Activated CD4-positive, alpha-beta memory T cell treated with anti-CD3 and anti-CD28 coated beads, Interleukin-2, amount 10 ng/mL, durations not matched to agents 7 days and 5 days (primary cell): Measurements from ENCODE around the gene TUBA1C. TPM values are rescaled to one million over a fixed set of nuclear protein-coding genes. Genes with fewer than 3 reads are reported as not detected.
"Not testable (repeated sequence)": the region's sequence is repeated elsewhere in the genome, so short reads cannot be mapped to it uniquely, and the experiment has no call there.

Experiments
- CTCF ChIA-PET: fragments of 350-600 bp; sonication (Branson Sonifier 250); formaldehyde crosslinking; loops from one replicate; lab custom pipeline; 2021; ENCODE audit warnings: antibody characterized with exemption, inconsistent platforms; lab: Charles Lee
- POLR2A ChIA-PET: fragments of 350-600 bp; sonication (Branson Sonifier 250); formaldehyde crosslinking; loops from one replicate; lab custom pipeline; 2021; ENCODE audit warnings: antibody characterized with exemption; lab: Charles Lee
- DNase-seq: peaks from one replicate; pipeline ENCODE4 v3.0.0-alpha.2; 2020
- H3K27ac Mint-ChIP-seq: one replicate; pipeline ENCODE4 v1.8.0; 2021; ENCODE audit warnings: mild to moderate bottlenecking, mixed read lengths
- H3K27me3 Mint-ChIP-seq: one replicate; pipeline ENCODE4 v1.8.0; 2021; ENCODE audit warnings: mixed read lengths
- H3K36me3 Mint-ChIP-seq: one replicate; pipeline ENCODE4 v1.8.0; 2021; ENCODE audit warnings: low read depth, mixed read lengths
- H3K4me1 Mint-ChIP-seq: one replicate; pipeline ENCODE4 v1.8.0; 2021; ENCODE audit warnings: mixed read lengths
- H3K4me3 Mint-ChIP-seq: one replicate; pipeline ENCODE4 v1.8.0; 2021; ENCODE audit warnings: mild to moderate bottlenecking, mixed read lengths
- H3K9me3 Mint-ChIP-seq: one replicate; pipeline ENCODE4 v1.8.0; 2021; ENCODE audit warnings: mixed read lengths
- total RNA-seq, 2 experiments: library from RNA; stranded (reverse); gene quantifications; one replicate each; pipeline ENCODE4 v1.2.3, GENCODE V29; 2021

TUBA1C gene
- total RNA-seq, 2 experiments from 2014 or later, result 250 to 262 TPM

GRCh38 chr12:49297695-49298060 lies 32.8 kb downstream of the TUBA1C start:
- ChIA-PET POLR2A (interaction anchor here (0.8 to 3.6 kb wide), 5 partner anchors 23 to 69 kb away, joined by 3 to 21 read pairs (median 9); partner anchors contain the start of genes TROAP and TUBA1C), CTCF (interaction anchor here (0.7 to 14.1 kb wide), 16 partner anchors 8 to 230 kb away, joined by 3 to 161 read pairs (median 6); partner anchors contain the start of genes C1QL4, DNAJC22 and TROAP)
- H3K9me3 Mint-ChIP-seq, result no peaks in the 10 kb centered on the region
- H3K36me3 Mint-ChIP-seq, result no peaks in the 10 kb centered on the region
- peak overlapping the region; percentile 44 for H3K4me3 Mint-ChIP-seq
- peaks cover 40% of the 10 kb centered on the region for H3K4me1 Mint-ChIP-seq
- H3K27me3 Mint-ChIP-seq, result peaks cover 52% of the 10 kb centered on the region
- DNase-seq, result no peak
- no peak overlapping the region for H3K27ac Mint-ChIP-seq

GRCh38 chr12:49298160-49298559 lies 33.3 kb downstream of the TUBA1C start:
- Mint-ChIP-seq H3K27me3 (peaks cover 54% of the 10 kb centered on the region), H3K36me3 (no peaks in the 10 kb centered on the region), H3K4me1 (peaks cover 40% of the 10 kb centered on the region), H3K27ac (no peak overlapping the region), H3K4me3 (peak overlapping the region; percentile 44), H3K9me3 (no peaks in the 10 kb centered on the region)
- DNase-seq, result no peak
- POLR2A ChIA-PET, result interaction anchor here (1.1 to 1.2 kb wide), 2 partner anchors 24 to 69 kb away, joined by 3 to 4 read pairs; partner anchors contain the start of gene TROAP
- CTCF ChIA-PET, result interaction anchor here (2.9 to 4.1 kb wide), 2 partner anchors 25 to 39 kb away, joined by 15 to 36 read pairs; partner anchors contain the start of genes C1QL4 and TROAP

GRCh38 chr12:49301760-49302159 lies 36.9 kb downstream of the TUBA1C start:
- peaks cover 29% of the 10 kb centered on the region for H3K4me1 Mint-ChIP-seq
- no peaks in the 10 kb centered on the region for H3K36me3 Mint-ChIP-seq
- H3K27ac Mint-ChIP-seq, result peak overlapping the region; percentile 22
- CTCF ChIA-PET, result interaction anchor here (0.7 to 2.1 kb wide), 4 partner anchors 9 to 215 kb away, joined by 3 to 10 read pairs (median 4); partner anchors contain the start of genes C1QL4 and DNAJC22
- peaks cover 36% of the 10 kb centered on the region for H3K27me3 Mint-ChIP-seq
- H3K9me3 Mint-ChIP-seq, result no peaks in the 10 kb centered on the region
- POLR2A ChIA-PET, result interaction anchor here (2.8 kb wide), 1 partner anchor 21 kb away, joined by 10 read pairs; the partner anchor contains the start of gene TROAP
- H3K4me3 Mint-ChIP-seq, result peak overlapping the region; percentile 18
- peak; percentile 64 for DNase-seq

GRCh38 chr12:49304161-49304560 lies 39.3 kb downstream of the TUBA1C start:
- H3K9me3 Mint-ChIP-seq, result no peaks in the 10 kb centered on the region
- no peak for DNase-seq
- H3K36me3 Mint-ChIP-seq, result no peaks in the 10 kb centered on the region
- ChIA-PET POLR2A (interaction anchor here (1.0 to 2.8 kb wide), 3 partner anchors 9 to 45 kb away, joined by 3 to 10 read pairs (median 5); partner anchors contain the start of genes PRPH and TROAP), CTCF (interaction anchor here (1.0 to 1.2 kb wide), 3 partner anchors 16 to 55 kb away, joined by 3 to 5 read pairs (median 3); no protein-coding TSS in a partner anchor)
- peaks cover 9% of the 10 kb centered on the region for H3K4me1 Mint-ChIP-seq
- peaks cover 25% of the 10 kb centered on the region for H3K27me3 Mint-ChIP-seq
- H3K4me3 Mint-ChIP-seq, result no peak overlapping the region
- no peak overlapping the region for H3K27ac Mint-ChIP-seq

- no peaks in the 10 kb centered on the region for H3K36me3 Mint-ChIP-seq
- no peaks in the 10 kb centered on the region for H3K9me3 Mint-ChIP-seq
- POLR2A ChIA-PET, result no interaction called here
- H3K27me3 Mint-ChIP-seq, result peaks cover 34% of the 10 kb centered on the region
- DNase-seq, result no peak
- H3K4me1 Mint-ChIP-seq, result peaks cover 9% of the 10 kb centered on the region
- CTCF ChIA-PET, result interaction anchor here (0.6 to 1.3 kb wide), 3 partner anchors 9 to 36 kb away, joined by 3 to 4 read pairs (median 3); no protein-coding TSS in a partner anchor
- H3K27ac Mint-ChIP-seq, result no peak overlapping the region
- H3K4me3 Mint-ChIP-seq, result no peak overlapping the region
Observed at GRCh38 chr12:49305762-49306510, 41.1 kb downstream of the TUBA1C start.

GRCh38 chr12:49309386-49309785 lies 44.5 kb downstream of the TUBA1C start:
- H3K4me3 Mint-ChIP-seq, result no peak overlapping the region
- H3K9me3 Mint-ChIP-seq, result no peaks in the 10 kb centered on the region
- H3K36me3 Mint-ChIP-seq, result no peaks in the 10 kb centered on the region
- POLR2A ChIA-PET, result interaction anchor here (1.6 kb wide), 1 partner anchor 13 kb away, joined by 5 read pairs; the partner anchor contains the start of gene TROAP
- peaks cover 35% of the 10 kb centered on the region for H3K27me3 Mint-ChIP-seq
- H3K27ac Mint-ChIP-seq, result no peak overlapping the region
- H3K4me1 Mint-ChIP-seq, result no peaks in the 10 kb centered on the region
- no peak for DNase-seq
- CTCF ChIA-PET, result interaction anchor here (0.8 kb wide), 1 partner anchor 22 kb away, joined by 3 read pairs; no protein-coding TSS in a partner anchor

GRCh38 chr12:49310451-49311000 lies 45.6 kb downstream of the TUBA1C start:
- CTCF ChIA-PET, H3K36me3 Mint-ChIP-seq, H3K27ac Mint-ChIP-seq, POLR2A ChIA-PET, H3K4me3 Mint-ChIP-seq, DNase-seq, H3K9me3 Mint-ChIP-seq, H3K4me1 Mint-ChIP-seq: not testable (repeated sequence)
- H3K27me3 Mint-ChIP-seq, result peaks cover 31% of the 10 kb centered on the region

GRCh38 chr12:49314811-49315210 lies 49.9 kb downstream of the TUBA1C start:
- Mint-ChIP-seq H3K9me3 (no peaks in the 10 kb centered on the region), H3K27me3 (peaks cover 11% of the 10 kb centered on the region), H3K27ac (no peak overlapping the region), H3K4me3 (no peak overlapping the region), H3K36me3 (no peaks in the 10 kb centered on the region), H3K4me1 (no peaks in the 10 kb centered on the region)
- ChIA-PET CTCF (interaction anchor here (1.3 to 1.4 kb wide), 2 partner anchors 17 to 19 kb away, joined by 3 to 4 read pairs; partner anchors contain the start of gene PRPH), POLR2A (no interaction called here)
- DNase-seq, result no peak

GRCh38 chr12:49317118-49317517 lies 52.2 kb downstream of the TUBA1C start:
- H3K4me3 Mint-ChIP-seq, CTCF ChIA-PET, H3K27ac Mint-ChIP-seq, H3K27me3 Mint-ChIP-seq, DNase-seq, POLR2A ChIA-PET, H3K9me3 Mint-ChIP-seq, H3K36me3 Mint-ChIP-seq: not testable (repeated sequence)
- H3K4me1 Mint-ChIP-seq, result peaks cover 11% of the 10 kb centered on the region

- H3K4me1 Mint-ChIP-seq, result peaks cover 30% of the 10 kb centered on the region
- not testable (repeated sequence) for DNase-seq, H3K9me3 Mint-ChIP-seq, H3K27me3 Mint-ChIP-seq, H3K4me3 Mint-ChIP-seq, H3K27ac Mint-ChIP-seq
- CTCF ChIA-PET, result interaction anchor here (4.5 kb wide), 1 partner anchor 14 kb away, joined by 51 read pairs; the partner anchor contains the start of gene C1QL4
- POLR2A ChIA-PET, result interaction anchor here (4.1 kb wide), 1 partner anchor 189 kb away, joined by 40 read pairs; the partner anchor contains the start of gene TUBA1B
- peaks cover 11% of the 10 kb centered on the region for H3K36me3 Mint-ChIP-seq
Observed at GRCh38 chr12:49320411-49321103, 55.7 kb downstream of the TUBA1C start.

- Mint-ChIP-seq H3K27me3 (no peaks in the 10 kb centered on the region), H3K4me1 (peaks cover 33% of the 10 kb centered on the region), H3K9me3 (no peaks in the 10 kb centered on the region), H3K4me3 (peak overlapping the region; percentile 94), H3K27ac (peak overlapping the region; percentile 86), H3K36me3 (peaks cover 26% of the 10 kb centered on the region)
- ChIA-PET CTCF (interaction anchor here (1.0 to 4.5 kb wide), 10 partner anchors 13 to 235 kb away, joined by 3 to 51 read pairs (median 11); partner anchors contain the start of genes C1QL4, DNAJC22, PRPH and SPATS2), POLR2A (interaction anchor here (0.7 to 4.1 kb wide), 31 partner anchors 10 to 521 kb away, joined by 3 to 46 read pairs (median 5); partner anchors contain the start of genes BCDIN3D, C1QL4, KMT2D and PRPH)
- DNase-seq, result no peak
Observed at GRCh38 chr12:49322367-49322707, 57.5 kb downstream of the TUBA1C start.
